ENCODE data around the gene ARL8A. TPM values are rescaled to one million over a fixed set of nuclear protein-coding genes. Genes with fewer than 3 reads are reported as not detected.

Gene ARL8A
- total and polyA plus RNA-seq, 10 donors: 16.2 to 104 (median 47.6) TPM

- Histone ChIP-seq H3K27ac (no peak overlapping the region), H3K27me3 (replicated peaks in 1 of 7) (no peaks in the 10 kb centered on the region), H3K4me1 (peaks cover 0 to 9% (median 0%) of the 10 kb centered on the region in 6 donors), H3K9me3 (no peaks in the 10 kb centered on the region), H3K36me3 (no peaks in the 10 kb centered on the region), H3K4me3 (no peak overlapping the region)
- intact Hi-C loops (cut with DNase I; ENCODE audit: low total_unique reads): no loop called here
- 94 to 100% (median 98%) methylated on average over 1 to 5 of the region's 5 CpGs for WGBS, 5 donors
- TF ChIP-seq CTCF (IDR thresholded peaks at IDR 0.05 in 8 of 11, conservative IDR thresholded peaks at IDR 0.05 in 3 of 11) (no peak), POLR2A (IDR thresholded peaks at IDR 0.05) (no peak), POLR2AphosphoS5 (IDR thresholded peaks at IDR 0.05) (no peak)
- no peak for DNase-seq
Measured at GRCh38 chr1:202172015-202172355, 27.4 kb upstream of the ARL8A start.

GRCh38 chr1:202171292-202172014 lies 26.9 kb upstream of the ARL8A start:
- Histone ChIP-seq H3K27me3 (replicated peaks in 1 of 7) (no peaks in the 10 kb centered on the region), H3K4me3 (no peak overlapping the region), H3K27ac (no peak overlapping the region), H3K9me3 (no peaks in the 10 kb centered on the region), H3K36me3 (no peaks in the 10 kb centered on the region), H3K4me1 (peaks cover 0 to 11% (median 0%) of the 10 kb centered on the region in 6 donors)
- no peak for DNase-seq
- intact Hi-C loops (cut with DNase I; ENCODE audit: low total_unique reads): no loop called here
- TF ChIP-seq CTCF (IDR thresholded peaks at IDR 0.05 in 8 of 11, conservative IDR thresholded peaks at IDR 0.05 in 3 of 11) (no peak), POLR2AphosphoS5 (IDR thresholded peaks at IDR 0.05) (no peak), POLR2A (IDR thresholded peaks at IDR 0.05) (no peak)
- 93 to 100% (median 97%) methylated on average over 8 to 11 of the region's 11 CpGs for WGBS, 5 donors

DNA sequence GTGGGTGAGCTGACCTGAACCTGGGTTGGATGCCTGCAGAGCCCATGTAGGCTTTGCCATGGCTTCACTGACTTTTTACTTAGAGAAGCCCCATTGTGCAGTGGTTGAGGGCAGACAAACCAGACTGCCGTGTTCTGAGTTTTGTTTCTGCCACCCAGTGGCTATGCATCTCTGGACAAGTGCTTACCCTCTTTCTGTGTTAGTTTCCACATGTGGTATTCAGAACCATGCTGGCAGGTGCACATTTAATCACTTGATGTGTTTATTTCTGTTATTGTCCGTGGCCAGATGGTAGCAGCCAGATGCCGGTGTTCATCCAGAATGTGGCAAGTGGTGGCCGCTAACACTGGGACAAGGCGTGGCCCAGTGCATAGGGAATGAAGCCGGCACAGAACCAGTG lies 26.2 kb upstream of the ARL8A start:
- DNase-seq: no peak
- no peaks in the 10 kb centered on the region for H3K27me3 ChIP-seq (replicated peaks in 1 of 7)
- intact Hi-C loops (cut with DNase I; ENCODE audit: low total_unique reads): no loop called here
- H3K4me3 ChIP-seq: no peak overlapping the region
- peaks cover 0 to 18% (median 4%) of the 10 kb centered on the region in 6 donors for H3K4me1 ChIP-seq
- no peaks in the 10 kb centered on the region for H3K36me3 ChIP-seq
- 80 to 91% (median 81%) methylated on average over 6 of the region's 6 CpGs for WGBS, 5 donors
- H3K27ac ChIP-seq: no peak overlapping the region
- H3K9me3 ChIP-seq: no peaks in the 10 kb centered on the region
- TF ChIP-seq POLR2AphosphoS5 (IDR thresholded peaks at IDR 0.05): no peak
- TF ChIP-seq CTCF (IDR thresholded peaks at IDR 0.05 in 8 of 11, conservative IDR thresholded peaks at IDR 0.05 in 3 of 11): no peak
- no peak for TF ChIP-seq POLR2A (IDR thresholded peaks at IDR 0.05)

- Histone ChIP-seq H3K4me3 (no peak overlapping the region), H3K9me3 (no peaks in the 10 kb centered on the region), H3K4me1 (peaks cover 14 to 37% (median 22%) of the 10 kb centered on the region in 6 donors), H3K27me3 (replicated peaks in 1 of 7) (no peaks in the 10 kb centered on the region), H3K36me3 (no peaks in the 10 kb centered on the region), H3K27ac (no peak overlapping the region)
- intact Hi-C loops (cut with DNase I; ENCODE audit: low total_unique reads): no loop called here
- no peak for TF ChIP-seq POLR2A (IDR thresholded peaks at IDR 0.05)
- TF ChIP-seq CTCF (IDR thresholded peaks at IDR 0.05 in 8 of 11, conservative IDR thresholded peaks at IDR 0.05 in 3 of 11): no peak
- TF ChIP-seq POLR2AphosphoS5 (IDR thresholded peaks at IDR 0.05): no peak
- no peak for DNase-seq
- WGBS, 5 donors: 82 to 98% (median 94%) methylated on average over 5 to 7 of the region's 7 CpGs
Measured at GRCh38 chr1:202168861-202169260, 24.3 kb upstream of the ARL8A start.
